Measurements from ENCODE around the gene DPYSL3. TPM values are rescaled to one million over a fixed set of nuclear protein-coding genes. Genes with fewer than 3 reads are reported as not detected.

The DPYSL3 gene
- polyA plus RNA-seq, 1 experiment: 139 TPM

GRCh38 chr5:147344861-147345260 is 165.0 kb downstream of the DPYSL3 start:
- DNase-seq (ENCODE audit: low read depth, low spot score): no peak
- CTCF ChIA-PET: interaction anchor here (2.3 kb wide), 1 partner anchor 12 kb away, joined by 6 read pairs; no protein-coding TSS in a partner anchor
- no peaks in the 10 kb centered on the region for H3K9me3 ChIP-seq (ENCODE audit: control insufficient read depth, insufficient read depth, low read length)
- no peak for TF ChIP-seq CTCF (IDR thresholded peaks at IDR 0.05; ENCODE audit: low read depth, low read length)
- no peak overlapping the region for H3K27ac ChIP-seq (ENCODE audit: low read depth, low read length)
- POLR2A ChIA-PET: no interaction called here
- H3K4me3 ChIP-seq (ENCODE audit: low read depth, low read length): no peak overlapping the region
- no peaks in the 10 kb centered on the region for H3K27me3 ChIP-seq (ENCODE audit: control insufficient read depth, insufficient read depth, low read length)

- Histone ChIP-seq H3K9me3 (ENCODE audit: control insufficient read depth, insufficient read depth, low read length) (no peaks in the 10 kb centered on the region), H3K27ac (ENCODE audit: low read depth, low read length) (no peak overlapping the region), H3K27me3 (ENCODE audit: control insufficient read depth, insufficient read depth, low read length) (no peaks in the 10 kb centered on the region), H3K4me3 (ENCODE audit: low read depth, low read length) (no peak overlapping the region)
- TF ChIP-seq CTCF (IDR thresholded peaks at IDR 0.05; ENCODE audit: low read depth, low read length): no peak
- no peak for DNase-seq (ENCODE audit: low read depth, low spot score)
- POLR2A ChIA-PET: no interaction called here
- CTCF ChIA-PET: interaction anchor here (1.0 kb wide), 1 partner anchor 50 kb away, joined by 3 read pairs; no protein-coding TSS in a partner anchor
Observed at GRCh38 chr5:147341345-147341744, 168.5 kb downstream of the DPYSL3 start.

GRCh38 chr5:147340941-147341340 is 168.9 kb downstream of the DPYSL3 start:
- DNase-seq (ENCODE audit: low read depth, low spot score): no peak
- H3K27me3 ChIP-seq (ENCODE audit: control insufficient read depth, insufficient read depth, low read length): no peaks in the 10 kb centered on the region
- H3K4me3 ChIP-seq (ENCODE audit: low read depth, low read length): no peak overlapping the region
- H3K9me3 ChIP-seq (ENCODE audit: control insufficient read depth, insufficient read depth, low read length): no peaks in the 10 kb centered on the region
- POLR2A ChIA-PET: no interaction called here
- no peak overlapping the region for H3K27ac ChIP-seq (ENCODE audit: low read depth, low read length)
- no peak for TF ChIP-seq CTCF (IDR thresholded peaks at IDR 0.05; ENCODE audit: low read depth, low read length)
- CTCF ChIA-PET: interaction anchor here (2.1 kb wide), 1 partner anchor 238 kb away, joined by 8 read pairs; no protein-coding TSS in a partner anchor

Small RNA genes within 50 kb of the gene (small RNA-seq; reads per million reads assigned to genes)
- not detected for gene AC011373.1 (ENCODE audit: insufficient read length, low read depth)

All from AG04450 (cell line).